Endometrial microvascular endothelial cells (primary cell): ENCODE data around the gene NT5C2. TPM values are rescaled to one million over a fixed set of nuclear protein-coding genes. Genes with fewer than 3 reads are reported as not detected.
"Not testable (repeated sequence)": the region's sequence is repeated elsewhere in the genome, so short reads cannot be mapped to it uniquely, and the experiment has no call there.

Experiments used
- in situ Hi-C: cut with HindIII; loops from 2 replicates; pipeline ENCODE4 v1.10.0; 2017; ENCODE audit warnings: low sequenced_read_pairs, low pct_unique_long_range_greater_than_20kb; ENCODE audit errors: inconsistent ontology term
- total RNA-seq: library from RNA; depleted of rRNA; stranded (reverse); fragments of >200 nt; gene quantifications from one replicate; pipeline ENCODE4 v1.2.3, GENCODE V29; 2015; ENCODE audit errors: inconsistent ontology term

NT5C2 gene
- total RNA-seq, result 46.4 TPM

DNA sequence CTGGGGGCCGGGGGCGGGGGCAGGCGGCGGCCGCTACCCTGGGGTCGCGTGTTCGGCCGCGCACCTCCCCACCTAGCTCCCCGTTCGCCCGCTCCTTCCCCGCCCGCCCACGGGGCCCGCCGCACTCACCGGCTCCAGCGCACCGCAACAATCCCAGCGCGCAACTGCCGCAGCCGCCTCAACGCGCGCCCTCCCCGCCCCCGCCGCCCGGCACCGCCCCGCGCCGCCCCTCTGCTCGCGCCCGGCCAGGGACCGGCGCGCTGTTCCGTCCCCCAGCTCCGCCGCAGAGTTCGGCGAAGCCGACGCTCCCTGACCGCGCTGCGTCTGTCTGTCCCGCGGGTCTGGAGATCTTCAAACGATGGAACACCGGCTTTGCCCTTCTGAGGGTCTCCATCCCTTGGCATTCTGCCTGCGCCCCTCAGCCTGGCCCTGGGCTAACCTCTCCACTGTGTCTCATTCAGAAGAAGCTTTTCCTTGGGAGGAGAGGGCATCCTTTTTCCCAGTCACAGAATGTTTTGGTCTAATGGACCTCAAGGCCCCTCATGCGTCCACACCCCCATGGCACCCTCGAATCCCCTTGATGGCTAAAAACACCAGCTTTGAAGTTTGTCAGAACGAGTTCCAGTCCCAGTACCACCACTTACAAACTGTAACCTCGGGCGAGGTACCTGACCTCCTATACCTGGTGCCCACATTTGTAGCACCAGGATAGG, at the start of gene NT5C2:
Gene NT5C2, minus strand, starts transcription at position 166 of the 713 bp plus-strand sequence. CDS start 18,314 bp downstream, outside the sequence.
- in situ Hi-C loops, result loop anchor here (5.0 kb wide), 2 partner anchors 49 to 51 kb away; no protein-coding TSS in a partner anchor

DNA sequence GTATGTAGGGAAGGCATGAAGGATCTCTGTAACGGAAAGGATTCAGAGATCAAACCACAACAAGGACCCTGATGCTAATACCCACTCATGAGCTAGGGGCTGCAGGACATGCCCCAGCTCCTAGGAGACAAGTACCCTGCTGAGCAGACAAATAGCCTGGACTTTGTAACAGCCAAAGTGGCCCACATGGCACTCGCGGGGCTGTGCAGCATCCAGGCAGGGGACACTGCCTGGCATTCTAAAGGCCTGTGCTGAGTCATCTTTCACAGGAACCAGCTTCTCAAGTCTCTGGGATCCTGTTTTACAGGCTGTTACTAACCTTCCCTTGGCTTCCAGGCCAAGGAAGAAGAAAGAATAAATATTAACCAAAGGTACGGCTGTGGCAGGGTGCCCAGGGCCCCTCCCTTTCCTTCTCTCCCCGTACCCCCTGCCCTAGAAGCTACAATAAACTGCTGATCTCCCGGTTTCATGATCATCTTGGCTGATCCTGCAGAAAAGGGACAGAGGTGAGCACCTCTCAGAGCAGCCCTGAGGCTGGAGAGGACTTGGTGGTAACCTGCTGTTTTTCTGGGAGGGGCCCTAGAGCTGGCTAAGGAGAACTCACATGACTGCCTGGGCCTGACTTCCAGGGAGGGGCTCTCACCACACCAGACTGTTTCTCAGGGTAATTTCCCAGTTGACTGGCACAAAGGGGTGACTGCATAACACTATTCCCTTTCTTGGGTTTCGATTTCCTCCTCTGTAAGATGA, 48.4 kb upstream of the NT5C2 start:
- in situ Hi-C loops, result loop anchor here (5.0 kb wide), 1 partner anchor 49 kb away; the partner anchor contains the start of gene NT5C2

DNA sequence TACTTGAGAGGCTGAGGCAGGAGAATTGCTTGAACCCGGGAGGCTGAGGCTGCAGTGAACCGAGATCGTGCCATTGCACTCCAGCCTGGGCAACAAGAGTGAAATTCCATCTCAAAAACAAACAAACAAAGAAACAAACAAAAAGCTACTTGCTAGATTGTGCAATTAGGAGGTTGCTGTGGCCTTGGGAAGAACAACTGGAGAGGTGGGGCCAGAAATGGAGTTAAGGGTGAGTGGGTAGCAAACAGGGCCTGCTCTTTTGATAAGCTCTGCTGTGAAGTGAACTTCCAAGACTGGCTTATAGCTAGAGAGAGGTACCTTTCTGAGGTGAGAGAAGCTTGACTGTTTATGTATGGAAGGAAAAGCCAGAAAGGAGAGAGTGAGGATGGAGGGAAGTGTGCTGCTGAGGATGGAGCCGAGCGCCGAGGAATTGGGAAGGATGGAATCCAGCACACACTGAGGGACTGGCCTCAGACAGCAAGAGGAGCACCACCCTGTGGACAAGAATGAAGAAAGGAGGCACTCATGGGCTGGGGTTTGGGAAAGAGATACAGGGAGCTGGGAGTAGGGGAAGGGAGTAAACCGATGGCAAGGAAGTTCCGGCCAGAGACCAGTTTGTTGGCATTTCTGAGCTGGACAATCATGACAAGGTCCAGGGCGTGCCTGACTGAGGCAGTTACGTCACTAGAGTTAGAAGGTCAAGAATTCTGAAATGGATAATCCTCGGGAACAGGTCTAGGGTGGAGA, 45.6 kb upstream of the NT5C2 start:
- in situ Hi-C loops, result no loop called here

DNA sequence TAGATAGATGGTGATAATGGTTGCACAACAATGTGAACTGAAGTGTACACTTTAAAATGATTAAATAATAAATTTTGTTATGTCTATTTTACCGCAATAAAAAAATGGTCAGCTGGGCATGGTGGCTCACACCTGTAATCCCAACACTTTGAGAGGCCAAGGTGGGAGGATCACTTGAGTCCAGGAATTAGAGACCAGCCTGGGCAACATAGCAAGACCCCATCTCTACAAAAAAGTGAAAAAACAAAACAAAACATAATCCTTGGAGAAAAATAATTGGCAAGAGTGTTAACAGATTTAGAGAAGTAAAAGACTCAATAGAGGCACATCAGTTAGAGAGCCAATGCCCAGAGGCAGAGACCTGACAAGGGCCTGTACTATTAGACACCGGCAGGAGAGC, 42.7 kb upstream of the NT5C2 start:
- in situ Hi-C loops, result no loop called here

DNA sequence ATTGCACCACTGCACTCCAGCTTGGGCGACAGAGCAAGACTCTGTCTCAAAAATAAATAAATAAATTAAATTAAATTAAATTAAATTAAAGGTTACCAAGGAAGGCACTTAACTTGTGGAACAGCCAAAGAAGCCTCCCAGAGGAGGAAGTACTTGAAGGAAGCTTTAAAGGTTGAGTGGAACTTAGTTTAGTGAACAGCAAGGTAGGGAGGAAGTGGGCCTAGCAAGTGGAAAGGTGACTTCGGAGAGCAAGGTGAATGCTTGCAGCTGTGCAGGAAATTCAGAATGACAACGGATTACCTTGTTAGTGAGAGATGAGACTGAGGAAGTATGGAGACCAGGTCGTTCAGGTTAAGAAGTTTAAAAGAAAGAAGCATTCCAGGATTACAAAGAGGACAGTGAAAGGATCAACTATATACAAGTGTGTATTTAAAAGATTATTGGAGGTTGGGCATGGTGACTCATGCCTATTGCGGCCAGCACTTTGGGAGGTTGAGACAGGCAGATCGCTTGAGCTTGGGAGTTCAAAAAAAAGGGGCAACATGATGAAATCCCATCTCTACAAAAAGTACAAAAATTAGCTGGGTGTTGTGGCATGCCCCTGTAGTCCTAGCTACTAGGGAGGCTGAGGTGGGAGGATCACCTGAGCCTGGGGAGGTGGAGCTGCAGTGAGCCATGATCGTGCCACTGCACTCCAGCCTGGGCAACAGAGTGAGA, 39.9 kb upstream of the NT5C2 start:
- in situ Hi-C loops, result no loop called here

DNA sequence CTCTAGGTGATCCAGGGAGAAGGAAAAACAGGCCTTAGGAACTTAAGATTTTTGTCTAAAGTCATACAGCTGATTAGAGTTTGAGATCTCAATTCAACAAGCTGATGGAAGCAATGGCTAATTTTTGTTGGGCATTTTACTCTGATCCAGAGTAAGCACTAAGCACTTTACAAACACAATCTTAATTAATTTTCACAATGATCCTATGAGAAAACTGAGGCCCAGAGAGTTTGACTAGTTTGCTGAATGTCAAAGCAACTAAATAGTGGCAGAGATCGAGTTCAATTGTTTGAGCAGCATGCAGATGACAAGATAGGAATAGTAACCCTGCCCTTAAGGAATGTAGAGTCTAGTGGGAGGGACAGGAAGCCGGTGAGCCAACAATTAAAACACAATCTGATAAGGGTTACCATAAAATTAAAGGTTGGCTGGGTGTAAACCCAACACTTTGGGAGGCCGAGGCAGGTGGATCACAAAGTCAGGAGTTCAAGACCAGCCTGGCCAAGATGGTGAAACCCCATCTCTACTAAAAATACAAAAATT, 39.1 kb upstream of the NT5C2 start:
- in situ Hi-C loops, result no loop called here

DNA sequence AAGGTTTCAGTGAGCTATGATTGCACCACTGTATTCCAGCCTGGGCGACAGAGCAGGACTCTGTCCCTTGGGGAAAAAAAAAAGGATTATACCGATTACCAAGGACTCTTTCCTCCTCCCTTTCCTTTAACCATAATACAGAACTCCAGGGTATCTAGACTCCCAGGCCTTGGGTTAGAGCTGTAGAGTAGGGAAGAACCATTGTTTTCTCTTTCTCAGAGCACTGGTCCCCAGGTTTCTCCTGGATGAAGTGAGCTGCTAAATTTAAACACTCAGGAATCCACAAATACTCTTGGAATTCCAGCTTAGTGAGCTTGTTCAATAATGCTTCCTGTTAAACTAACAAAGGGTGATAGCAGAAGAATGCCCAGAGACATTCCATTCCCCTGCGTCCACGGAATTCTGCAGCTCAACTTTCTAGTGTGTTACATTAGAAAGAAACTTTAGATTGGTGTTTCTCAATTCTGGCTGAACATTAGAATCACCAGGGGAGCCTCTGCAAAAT, 38.0 kb upstream of the NT5C2 start:
- in situ Hi-C loops, result no loop called here

DNA sequence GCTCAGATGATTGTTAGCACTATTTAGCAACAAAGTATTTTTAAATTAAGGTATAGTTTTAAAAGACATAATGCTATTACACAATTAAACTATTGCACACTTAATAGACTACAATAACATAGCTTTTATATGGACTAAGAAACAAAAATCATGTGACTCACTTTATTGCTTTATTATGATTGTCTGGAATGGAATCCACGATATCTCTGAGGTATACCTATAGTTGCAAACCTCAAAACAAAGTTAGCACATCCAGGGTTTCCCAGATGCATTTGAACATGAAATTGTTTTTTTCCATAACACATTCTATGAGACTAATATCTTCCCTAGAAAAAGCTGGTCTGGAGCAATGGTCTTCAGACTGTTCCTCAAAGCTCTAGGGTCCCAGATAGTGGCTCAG, 34.3 kb upstream of the NT5C2 start:
- in situ Hi-C loops, result no loop called here

DNA sequence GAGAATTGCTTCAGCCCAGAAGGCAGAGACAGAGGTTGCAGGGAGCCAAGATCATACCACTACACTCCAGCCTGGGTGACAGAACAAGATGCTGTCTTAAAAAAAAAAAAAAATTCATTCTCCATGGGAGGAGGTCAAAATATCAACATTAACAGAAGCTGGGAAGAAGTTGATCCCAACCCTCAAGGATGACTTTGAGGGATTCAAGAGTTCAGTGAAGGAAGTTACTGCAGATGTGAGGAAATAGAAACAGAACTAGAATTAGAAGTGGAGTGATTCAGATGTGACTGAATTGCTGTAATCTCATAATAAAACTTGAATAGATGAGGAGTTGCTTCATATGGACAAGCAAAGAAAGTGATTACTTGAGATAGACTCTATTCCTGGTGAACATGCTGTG, 32.9 kb upstream of the NT5C2 start:
- in situ Hi-C loops, result no loop called here

DNA sequence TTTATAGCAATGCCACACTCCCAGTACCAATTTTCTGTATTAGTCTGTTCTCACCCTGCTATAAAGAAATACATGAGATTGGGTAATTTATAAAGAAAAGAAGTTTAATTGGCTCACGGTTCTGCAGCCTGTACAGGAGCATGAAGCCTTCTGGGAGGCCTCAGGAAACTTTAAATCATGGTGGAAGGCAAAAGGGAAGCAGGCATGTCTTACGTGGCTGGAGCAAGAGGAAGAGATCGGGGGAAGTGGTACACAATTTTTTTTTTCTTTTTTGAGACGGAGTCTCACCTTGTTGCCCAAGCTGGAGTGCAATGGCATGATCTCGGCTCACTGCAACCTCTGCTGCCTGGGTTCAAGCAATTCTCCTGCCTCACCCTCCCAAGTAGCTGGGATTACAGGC, 31.6 kb upstream of the NT5C2 start:
- in situ Hi-C loops, result not testable (repeated sequence)

DNA sequence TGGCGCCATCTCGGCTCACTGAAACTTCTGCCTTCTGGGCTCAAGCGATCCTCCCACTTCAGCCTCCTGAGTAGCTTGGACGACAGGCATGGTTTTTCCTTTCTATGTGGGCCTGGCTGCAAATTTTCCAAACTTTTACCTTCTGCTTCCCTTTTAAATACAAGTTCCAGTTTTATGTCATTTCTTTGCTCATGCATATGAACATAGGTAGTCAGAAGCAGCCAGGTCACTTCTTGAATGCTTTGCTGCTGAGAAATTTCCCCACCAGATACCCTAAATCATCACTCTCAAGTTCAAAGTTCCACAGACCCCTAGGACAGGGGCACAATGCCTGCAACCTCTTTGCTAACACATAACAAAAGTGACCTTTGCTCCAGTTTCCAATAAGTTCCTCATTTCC, 31.1 kb upstream of the NT5C2 start:
- in situ Hi-C loops, result no loop called here

DNA sequence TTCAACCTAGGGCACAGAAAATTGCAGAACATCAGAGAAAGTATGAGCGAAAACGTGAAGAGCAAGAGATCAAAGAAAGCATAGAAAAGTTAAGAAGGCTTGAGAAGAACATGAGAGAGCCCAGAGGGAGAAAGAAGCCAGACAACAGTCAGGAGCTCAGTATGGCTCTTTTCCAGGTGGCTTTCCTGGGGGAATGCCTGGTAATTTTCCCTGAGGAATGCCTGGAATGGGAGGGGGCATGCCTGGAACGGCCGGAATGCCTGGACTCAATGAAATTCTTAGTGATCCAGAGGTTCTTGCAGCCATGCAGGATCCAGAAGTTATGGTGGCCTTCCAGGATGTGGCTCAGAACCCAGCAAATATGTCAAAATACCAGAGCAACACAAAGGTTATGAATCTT, 23.3 kb upstream of the NT5C2 start:
- in situ Hi-C loops, result not testable (repeated sequence)

DNA sequence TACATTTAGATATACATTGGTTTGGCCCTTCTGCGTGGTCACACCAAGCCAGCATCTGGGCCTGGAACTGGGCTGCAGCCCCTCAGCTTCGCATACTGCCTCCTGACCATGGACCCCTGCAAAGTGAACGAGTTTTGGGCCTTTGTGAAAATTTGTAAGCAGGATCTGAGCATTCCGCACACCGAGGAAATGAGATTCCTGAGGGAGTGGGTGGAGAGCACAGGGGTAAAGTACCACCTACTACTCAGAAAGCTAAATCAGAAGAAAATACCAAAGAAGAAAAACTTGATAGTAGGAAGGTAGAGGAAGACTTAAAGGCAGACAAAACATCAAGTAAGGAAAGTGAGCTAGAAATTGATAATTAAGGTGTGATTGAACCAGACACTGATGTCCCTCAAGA, 22.5 kb upstream of the NT5C2 start:
- in situ Hi-C loops, result no loop called here

DNA sequence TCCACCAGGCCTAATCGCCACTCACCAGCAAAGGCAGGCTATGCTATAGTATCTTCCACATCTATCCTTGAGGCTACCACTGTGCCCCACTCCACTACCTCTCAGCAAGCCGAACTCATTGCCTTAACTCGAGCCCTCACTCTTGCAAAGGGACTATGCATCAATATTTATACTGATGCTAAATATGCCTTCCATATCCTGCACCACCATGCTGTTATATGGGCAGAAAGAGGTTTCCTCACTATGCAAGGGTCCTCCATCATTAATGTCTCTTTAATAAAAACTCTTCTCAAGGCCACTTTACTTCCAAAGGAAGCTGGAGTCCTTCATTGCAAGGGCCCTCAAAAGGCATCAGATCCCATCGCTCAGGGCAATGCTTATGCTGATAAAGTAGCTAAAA, 17.2 kb upstream of the NT5C2 start:
- in situ Hi-C loops, result not testable (repeated sequence)

DNA sequence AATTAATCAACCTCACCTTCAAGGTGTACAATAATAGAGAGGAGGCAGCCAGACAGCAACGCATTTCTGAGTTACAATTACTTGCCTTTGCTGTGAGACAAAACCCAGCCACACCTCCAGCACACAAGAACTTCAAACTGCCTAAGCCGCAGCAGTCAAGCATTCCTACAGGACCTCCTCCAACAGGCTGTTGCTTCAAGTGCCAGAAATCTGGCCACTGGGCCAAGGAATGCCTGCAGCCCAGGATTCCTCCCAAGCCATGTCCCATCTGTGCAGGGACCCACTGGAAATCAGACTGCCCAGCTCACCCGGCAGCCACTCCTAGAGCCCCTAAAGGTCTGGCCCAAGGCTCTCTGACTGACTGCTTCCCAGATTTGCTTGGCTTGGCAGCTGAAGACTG, 14.6 kb upstream of the NT5C2 start:
- in situ Hi-C loops, result not testable (repeated sequence)

DNA sequence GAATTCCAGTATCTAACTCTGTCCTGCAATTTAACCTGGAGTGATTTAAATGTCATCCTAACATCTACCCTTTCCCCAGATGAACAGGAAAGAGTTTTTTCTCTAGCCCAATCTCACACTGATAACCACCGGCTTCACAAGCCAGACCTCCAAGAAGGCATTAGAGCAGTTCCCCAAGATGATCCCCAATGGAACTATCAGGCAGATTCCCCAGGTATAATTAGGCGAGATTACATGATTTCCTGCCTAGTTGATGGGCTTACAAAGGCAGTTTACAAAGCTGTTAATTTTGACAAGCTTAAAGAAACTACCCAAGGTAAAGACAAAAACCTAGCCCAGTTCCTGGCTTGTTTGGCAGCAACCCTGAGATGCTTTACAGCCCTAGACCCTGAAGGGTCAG, 14.1 kb upstream of the NT5C2 start:
- in situ Hi-C loops, result no loop called here

DNA sequence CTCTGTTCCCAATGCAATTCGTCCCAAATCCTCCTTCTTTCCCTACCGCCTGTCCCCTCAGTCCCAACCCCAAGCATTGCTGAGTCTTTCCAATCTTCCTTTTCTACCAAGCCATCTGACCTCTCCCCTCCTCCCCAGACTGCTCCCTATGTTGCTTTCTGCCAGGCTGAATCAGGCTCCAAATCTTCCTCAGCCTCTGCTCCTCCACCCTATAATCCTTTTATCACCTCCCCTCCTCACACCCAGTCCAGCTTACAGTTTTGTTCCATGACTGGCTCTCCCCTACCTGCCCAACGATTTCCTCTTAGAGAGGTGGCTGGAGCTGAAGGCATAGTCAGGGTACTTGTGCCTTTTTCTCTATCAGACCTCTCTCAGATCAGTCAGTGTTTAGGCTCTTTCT, 13.6 kb upstream of the NT5C2 start:
- in situ Hi-C loops, result not testable (repeated sequence)

DNA sequence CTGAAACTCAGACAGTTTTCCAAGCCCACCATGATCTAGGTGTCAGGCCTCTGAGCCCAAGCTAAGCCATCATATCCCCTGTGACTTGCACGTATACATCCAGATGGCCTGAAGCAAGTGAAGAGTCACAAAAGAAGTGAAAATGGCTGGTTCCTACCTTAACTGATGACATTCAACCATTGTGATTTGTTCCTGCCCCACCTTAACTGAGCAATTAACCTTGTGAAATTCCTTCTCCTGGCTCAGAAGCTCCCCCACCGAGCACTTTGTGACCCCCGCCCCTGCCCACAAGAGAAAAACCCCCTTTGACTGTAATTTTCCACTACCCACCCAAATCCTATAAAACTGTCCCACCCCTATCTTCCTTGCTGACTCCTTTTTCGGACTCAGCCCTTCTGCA, 12.3 kb upstream of the NT5C2 start:
- in situ Hi-C loops, result not testable (repeated sequence)
